Cerebellar nuclear complex (tissue), 1 donor: Measurements from ENCODE around the gene FRMPD1.
"Not testable (repeated sequence)": the region's sequence is repeated elsewhere in the genome, so short reads cannot be mapped to it uniquely, and the experiment has no call there.

Experiments
- DNase-seq, 2 experiments: peaks; one replicate each; lab custom pipeline; 2025; lab: John Stamatoyannopoulos, UW

Gene FRMPD1

GRCh38 chr9:37650873-37651768 is at the start of gene FRMPD1:
Gene FRMPD1 (plus strand): TSS chr9:37650954. CDS start chr9:37692642, 41,688 bp downstream.
- no peak for DNase-seq

- DNase-seq, result not testable (repeated sequence)
Observed at GRCh38 chr9:37602061-37602460, 48.7 kb upstream of the FRMPD1 start.

GRCh38 chr9:37602817-37603216 is 47.9 kb upstream of the FRMPD1 start:
- DNase-seq, result no peak

GRCh38 chr9:37604296-37604695 is 46.5 kb upstream of the FRMPD1 start:
- no peak for DNase-seq

- no peak for DNase-seq
Observed at GRCh38 chr9:37608250-37608649, 42.5 kb upstream of the FRMPD1 start.

- no peak for DNase-seq
Observed at GRCh38 chr9:37609735-37610397, 40.9 kb upstream of the FRMPD1 start.

GRCh38 chr9:37611014-37611413 is 39.7 kb upstream of the FRMPD1 start:
- no peak for DNase-seq

GRCh38 chr9:37611961-37612360 is 38.8 kb upstream of the FRMPD1 start:
- no peak for DNase-seq

- no peak for DNase-seq
Observed at GRCh38 chr9:37617161-37617560, 33.6 kb upstream of the FRMPD1 start.

- DNase-seq, result no peak
Observed at GRCh38 chr9:37617832-37618231, 32.9 kb upstream of the FRMPD1 start.

- DNase-seq, result no peak
Observed at GRCh38 chr9:37618817-37619216, 31.9 kb upstream of the FRMPD1 start.

- DNase-seq, result no peak
Observed at GRCh38 chr9:37619806-37620205, 30.9 kb upstream of the FRMPD1 start.

GRCh38 chr9:37620396-37620795 is 30.4 kb upstream of the FRMPD1 start:
- DNase-seq, result no peak

- DNase-seq, result no peak
Observed at GRCh38 chr9:37621273-37622121, 29.3 kb upstream of the FRMPD1 start.

GRCh38 chr9:37622462-37622861 is 28.3 kb upstream of the FRMPD1 start:
- no peak for DNase-seq

GRCh38 chr9:37623267-37623666 is 27.5 kb upstream of the FRMPD1 start:
- DNase-seq, result no peak

GRCh38 chr9:37624073-37624472 is 26.7 kb upstream of the FRMPD1 start:
- no peak for DNase-seq

GRCh38 chr9:37625036-37625757 is 25.6 kb upstream of the FRMPD1 start:
- no peak for DNase-seq

- no peak for DNase-seq
Observed at GRCh38 chr9:37625758-37626147, 25.0 kb upstream of the FRMPD1 start.

- DNase-seq, result no peak
Observed at GRCh38 chr9:37626708-37627292, 24.0 kb upstream of the FRMPD1 start.

- no peak for DNase-seq
Observed at GRCh38 chr9:37632479-37632878, 18.3 kb upstream of the FRMPD1 start.
